SK-N-SH treated with all-trans-retinoic acid at 6 μM for 48 hours (cell line): Measurements from ENCODE around the gene LEMD2.

Experiments used
- TSHZ2 ChIP-seq: fragments of 250-450 bp; sonication (Bioruptor Pico); IDR thresholded peaks from 2 replicates; pipeline ENCODE4 v1.5.0; 2020; ENCODE audit warnings: mild to moderate bottlenecking, moderate library complexity
- ZFP3 ChIP-seq: fragments of 250-450 bp; sonication (Bioruptor Pico); IDR thresholded peaks from 2 replicates; pipeline ENCODE4 v1.5.0; 2020; ENCODE audit warnings: mild to moderate bottlenecking, moderate library complexity
- ZFP30 ChIP-seq: fragments of 450-650 bp; formaldehyde crosslinking; IDR thresholded peaks from 2 replicates; pipeline ENCODE4 v1.5.0; 2022; ENCODE audit warnings: mild to moderate bottlenecking, moderate library complexity
- TF ChIP-seq, protein P1 (sequence below): fragments of 250-450 bp; sonication (Bioruptor Pico); IDR thresholded peaks from 2 replicates; pipeline ENCODE4 v1.8.0; 2020; ENCODE audit warnings: mild to moderate bottlenecking, moderate library complexity, borderline replicate concordance

- TF ChIP-seq ZFP3 (CRISPR knock-in tag) = no peak
- TF ChIP-seq TSHZ2 = no peak
- TF ChIP-seq ZFP30 = no peak
- TF ChIP-seq, protein P1, sequence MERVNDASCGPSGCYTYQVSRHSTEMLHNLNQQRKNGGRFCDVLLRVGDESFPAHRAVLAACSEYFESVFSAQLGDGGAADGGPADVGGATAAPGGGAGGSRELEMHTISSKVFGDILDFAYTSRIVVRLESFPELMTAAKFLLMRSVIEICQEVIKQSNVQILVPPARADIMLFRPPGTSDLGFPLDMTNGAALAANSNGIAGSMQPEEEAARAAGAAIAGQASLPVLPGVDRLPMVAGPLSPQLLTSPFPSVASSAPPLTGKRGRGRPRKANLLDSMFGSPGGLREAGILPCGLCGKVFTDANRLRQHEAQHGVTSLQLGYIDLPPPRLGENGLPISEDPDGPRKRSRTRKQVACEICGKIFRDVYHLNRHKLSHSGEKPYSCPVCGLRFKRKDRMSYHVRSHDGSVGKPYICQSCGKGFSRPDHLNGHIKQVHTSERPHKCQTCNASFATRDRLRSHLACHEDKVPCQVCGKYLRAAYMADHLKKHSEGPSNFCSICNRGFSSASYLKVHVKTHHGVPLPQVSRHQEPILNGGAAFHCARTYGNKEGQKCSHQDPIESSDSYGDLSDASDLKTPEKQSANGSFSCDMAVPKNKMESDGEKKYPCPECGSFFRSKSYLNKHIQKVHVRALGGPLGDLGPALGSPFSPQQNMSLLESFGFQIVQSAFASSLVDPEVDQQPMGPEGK (CRISPR knock-in tag) = no peak
These were observed 46.8 kb downstream of the LEMD2 start for GRCh38 chr6:33742092-33742491.
